PC-9 (cell line): ENCODE data around the gene EPB41L4A. TPM values are rescaled to one million over a fixed set of nuclear protein-coding genes. Genes with fewer than 3 reads are reported as not detected.

Experiments
- BruUV-seq: library from RNA; stranded (reverse); fragments of 400-500 nt; replicated peaks from 2 replicates; lab custom pipeline; 2021; lab: Mats Ljungman, UMichigan
- CTCF ChIA-PET: fragments of 300-600 bp; sonication (Branson Sonifier 250); formaldehyde crosslinking; loops from one replicate; lab custom pipeline; 2022; ENCODE audit warnings: antibody characterized with exemption; lab: Charles Lee
- POLR2A ChIA-PET: fragments of 300-600 bp; sonication (Branson Sonifier 250); formaldehyde crosslinking; loops from one replicate; lab custom pipeline; 2022; ENCODE audit warnings: antibody characterized with exemption; ENCODE audit not compliant: unreplicated experiment; lab: Charles Lee
- DNase-seq, 2 experiments: peaks; one replicate each; pipeline versions ENCODE4 v3.0.0 to v3.0.0-alpha.2; 2015 to 2022; ENCODE audit warnings: mixed read lengths in 1 of 2
- H2AFZ ChIP-seq: fragments of 200-600 bp; sonication (generic); 2 replicates; pipeline ENCODE4 v1.8.1; 2017; ENCODE audit warnings: antibody characterized with exemption
- H3F3A ChIP-seq: fragments of 200-600 bp; sonication (generic); 2 replicates; pipeline ENCODE4 v1.8.1; 2017; ENCODE audit warnings: antibody characterized with exemption, mild to moderate bottlenecking, low read depth; ENCODE audit not compliant: insufficient read depth
- H3K27ac ChIP-seq: fragments of 200-600 bp; sonication (generic); 2 replicates; pipeline ENCODE4 v1.6.1; 2016; ENCODE audit warnings: mixed run types
- H3K27me3 ChIP-seq: fragments of 200-600 bp; sonication (generic); 2 replicates; pipeline ENCODE4 v1.6.1; 2016; ENCODE audit warnings: low read depth, mixed run types; ENCODE audit not compliant: insufficient read depth
- H3K36me3 ChIP-seq: fragments of 200-600 bp; sonication (generic); 2 replicates; pipeline ENCODE4 v1.6.1; 2016; ENCODE audit warnings: low read depth, mixed run types
- H3K4me1 ChIP-seq: fragments of 200-600 bp; sonication (generic); replicated peaks from 2 replicates; pipeline ENCODE4 v1.6.1; 2016; ENCODE audit warnings: mixed run types; ENCODE audit not compliant: insufficient read depth
- H3K4me2 ChIP-seq: fragments of 200-600 bp; sonication (generic); 2 replicates; pipeline ENCODE4 v1.6.1; 2017; ENCODE audit warnings: mixed run types
- H3K4me3 ChIP-seq: fragments of 200-600 bp; sonication (generic); 2 replicates; pipeline ENCODE4 v1.6.1; 2016; ENCODE audit warnings: mixed run types
- H3K79me2 ChIP-seq: fragments of 200-600 bp; sonication (generic); 2 replicates; pipeline ENCODE4 v1.6.1; 2017; ENCODE audit warnings: low read depth, mixed run types
- H3K9me2 ChIP-seq: fragments of 200-600 bp; sonication (generic); 2 replicates; pipeline ENCODE4 v1.8.1; 2017; ENCODE audit warnings: mild to moderate bottlenecking; ENCODE audit not compliant: insufficient read depth
- H3K9me3 ChIP-seq: fragments of 200-600 bp; sonication (generic); 2 replicates; pipeline ENCODE4 v1.8.1; 2016; ENCODE audit warnings: low read depth; ENCODE audit not compliant: insufficient read depth
- H4K20me1 ChIP-seq: fragments of 200-600 bp; sonication (generic); 2 replicates; pipeline ENCODE4 v1.8.1; 2017; ENCODE audit not compliant: insufficient read depth
- CTCF ChIP-seq: fragments of 200-600 bp; sonication (generic); conservative IDR thresholded peaks from 2 replicates; pipeline ENCODE4 v1.6.1; 2017; ENCODE audit warnings: mixed run types, antibody characterized with exemption, mild to moderate bottlenecking, moderate library complexity
- EZH2 ChIP-seq: fragments of 200-600 bp; sonication (generic); IDR thresholded peaks from 2 replicates; pipeline ENCODE4 v1.8.0; 2017; ENCODE audit warnings: antibody characterized with exemption, low read depth
- intact Hi-C: fragments of 100-400 bp; cut with micrococcal nuclease; formaldehyde crosslinking; loops from one replicate; pipeline ENCODE4 v1.10.0; 2022; ENCODE audit not compliant: unreplicated experiment
- total RNA-seq: library from RNA; stranded (reverse); gene quantifications from 2 replicates; pipeline ENCODE4 v1.2.3, GENCODE V29; 2021

The EPB41L4A gene
- total RNA-seq, 1 experiment from 2014 or later: 9.4 TPM

DNA sequence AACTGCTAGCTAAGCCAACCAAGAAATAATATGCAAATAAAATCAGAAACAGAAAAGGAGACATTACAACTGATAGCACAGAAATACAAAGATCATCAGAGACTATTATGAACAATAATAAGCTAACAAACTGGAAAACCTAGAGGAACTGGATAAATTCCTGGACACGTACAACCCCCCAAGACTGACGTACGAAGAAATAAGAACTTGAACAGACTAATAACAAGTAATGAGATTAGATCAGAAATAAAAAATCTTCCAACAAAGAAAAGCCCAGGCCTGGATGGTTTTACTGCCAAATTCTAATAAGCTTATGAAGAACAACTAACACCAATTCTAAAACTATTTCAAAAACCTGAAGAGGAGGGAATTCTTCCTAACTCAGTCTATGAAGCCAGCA lies 67.9 kb downstream of the EPB41L4A start:
- Histone ChIP-seq H3K4me2 (no peak overlapping the region), H3K4me1 (no peaks in the 10 kb centered on the region), H2AFZ (no peak overlapping the region), H3F3A (no peaks in the 10 kb centered on the region), H3K79me2 (no peaks in the 10 kb centered on the region), H3K36me3 (no peaks in the 10 kb centered on the region), H3K9me2 (no peaks in the 10 kb centered on the region), H3K9me3 (no peaks in the 10 kb centered on the region), H3K4me3 (no peak overlapping the region), H3K27me3 (no peaks in the 10 kb centered on the region), H4K20me1 (no peaks in the 10 kb centered on the region), H3K27ac (no peak overlapping the region)
- POLR2A ChIA-PET: no interaction called here
- BruUV-seq: no TSS peak
- intact Hi-C loops: no loop called here
- DNase-seq: no peak
- CTCF ChIA-PET: no interaction called here
- no peak for TF ChIP-seq EZH2
- TF ChIP-seq CTCF: no peak

GRCh38 chr5:112350626-112351025 lies 68.5 kb downstream of the EPB41L4A start:
- no peak for TF ChIP-seq EZH2
- TF ChIP-seq CTCF: no peak
- no peak for DNase-seq
- H3K36me3 ChIP-seq: no peaks in the 10 kb centered on the region
- intact Hi-C loops: no loop called here
- no peaks in the 10 kb centered on the region for H4K20me1 ChIP-seq
- no peak overlapping the region for H3K4me3 ChIP-seq
- no peaks in the 10 kb centered on the region for H3K4me1 ChIP-seq
- BruUV-seq: no TSS peak
- H2AFZ ChIP-seq: no peak overlapping the region
- POLR2A ChIA-PET: no interaction called here
- H3K79me2 ChIP-seq: no peaks in the 10 kb centered on the region
- no peaks in the 10 kb centered on the region for H3K27me3 ChIP-seq
- no peaks in the 10 kb centered on the region for H3K9me2 ChIP-seq
- H3F3A ChIP-seq: no peaks in the 10 kb centered on the region
- H3K4me2 ChIP-seq: no peak overlapping the region
- CTCF ChIA-PET: no interaction called here
- no peak overlapping the region for H3K27ac ChIP-seq
- no peaks in the 10 kb centered on the region for H3K9me3 ChIP-seq

DNA sequence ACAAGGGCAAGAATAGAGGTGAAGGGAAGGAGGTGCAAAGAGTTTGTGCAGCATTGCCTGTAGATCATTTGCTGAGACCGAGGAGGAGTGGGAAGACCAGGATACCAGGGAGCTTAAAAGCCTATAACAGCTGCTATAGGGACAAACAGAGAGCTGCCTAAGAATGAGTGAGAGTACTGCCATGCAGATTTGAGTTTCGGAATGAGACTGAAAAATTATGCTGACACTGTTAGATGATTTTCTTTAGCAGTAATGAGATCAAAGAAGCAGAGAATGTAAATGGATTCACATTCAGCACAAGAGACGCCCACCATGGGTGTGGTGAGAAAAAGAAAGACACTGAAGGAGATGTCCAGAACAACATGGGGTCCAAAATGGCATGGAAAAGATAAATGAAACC lies 69.7 kb downstream of the EPB41L4A start:
- POLR2A ChIA-PET: no interaction called here
- no TSS peak for BruUV-seq
- intact Hi-C loops: no loop called here

More for the DNA sequence above, 69.7 kb downstream of the EPB41L4A start:
- no peaks in the 10 kb centered on the region for H3K36me3 ChIP-seq
- H3K27me3 ChIP-seq: no peaks in the 10 kb centered on the region
- no peak overlapping the region for H3K4me3 ChIP-seq
- no peaks in the 10 kb centered on the region for H3K79me2 ChIP-seq
- no peaks in the 10 kb centered on the region for H3K9me3 ChIP-seq
- CTCF ChIA-PET: no interaction called here
- H3K4me1 ChIP-seq: no peaks in the 10 kb centered on the region
- H3K4me2 ChIP-seq: no peak overlapping the region
- no peak overlapping the region for H2AFZ ChIP-seq
- no peak for TF ChIP-seq CTCF
- TF ChIP-seq EZH2: no peak
- H3K27ac ChIP-seq: no peak overlapping the region
- no peaks in the 10 kb centered on the region for H4K20me1 ChIP-seq
- no peaks in the 10 kb centered on the region for H3K9me2 ChIP-seq
- no peaks in the 10 kb centered on the region for H3F3A ChIP-seq
- no peak for DNase-seq
